ENCODE measurements around the gene NT5C1A. TPM values are rescaled to one million over a fixed set of nuclear protein-coding genes. Genes with fewer than 3 reads are reported as not detected.

The NT5C1A gene
- total RNA-seq, 2 donors from 2014 or later, result 2.3 to 3.1 TPM

GRCh38 chr1:39620659-39621165 is 51.2 kb downstream of the NT5C1A start:
- WGBS, 2 donors, result 86 to 96% methylated on average over 3 of the region's 3 CpGs
- H3K27ac ChIP-seq, result no peak overlapping the region
- H3K9me3 ChIP-seq, result no peaks in the 10 kb centered on the region
- TF ChIP-seq POLR2A (IDR thresholded peaks at IDR 0.05), result no peak
- TF ChIP-seq, protein P1, sequence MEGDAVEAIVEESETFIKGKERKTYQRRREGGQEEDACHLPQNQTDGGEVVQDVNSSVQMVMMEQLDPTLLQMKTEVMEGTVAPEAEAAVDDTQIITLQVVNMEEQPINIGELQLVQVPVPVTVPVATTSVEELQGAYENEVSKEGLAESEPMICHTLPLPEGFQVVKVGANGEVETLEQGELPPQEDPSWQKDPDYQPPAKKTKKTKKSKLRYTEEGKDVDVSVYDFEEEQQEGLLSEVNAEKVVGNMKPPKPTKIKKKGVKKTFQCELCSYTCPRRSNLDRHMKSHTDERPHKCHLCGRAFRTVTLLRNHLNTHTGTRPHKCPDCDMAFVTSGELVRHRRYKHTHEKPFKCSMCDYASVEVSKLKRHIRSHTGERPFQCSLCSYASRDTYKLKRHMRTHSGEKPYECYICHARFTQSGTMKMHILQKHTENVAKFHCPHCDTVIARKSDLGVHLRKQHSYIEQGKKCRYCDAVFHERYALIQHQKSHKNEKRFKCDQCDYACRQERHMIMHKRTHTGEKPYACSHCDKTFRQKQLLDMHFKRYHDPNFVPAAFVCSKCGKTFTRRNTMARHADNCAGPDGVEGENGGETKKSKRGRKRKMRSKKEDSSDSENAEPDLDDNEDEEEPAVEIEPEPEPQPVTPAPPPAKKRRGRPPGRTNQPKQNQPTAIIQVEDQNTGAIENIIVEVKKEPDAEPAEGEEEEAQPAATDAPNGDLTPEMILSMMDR (IDR thresholded peaks at IDR 0.05), result no peak
- DNase-seq (no peak), ATAC-seq (no peak)
- H3K27me3 ChIP-seq, result no peaks in the 10 kb centered on the region
- H3K4me3 ChIP-seq, result no peak overlapping the region
- H3K36me3 ChIP-seq (replicated peaks in 1 of 2; ENCODE audit: insufficient read depth in 1 of 2, low read depth in 2 of 2), result no peaks in the 10 kb centered on the region
- intact Hi-C loops (cut with DNase I), result no loop called here
- peaks cover 19% of the 10 kb centered on the region for H3K4me1 ChIP-seq

DNA sequence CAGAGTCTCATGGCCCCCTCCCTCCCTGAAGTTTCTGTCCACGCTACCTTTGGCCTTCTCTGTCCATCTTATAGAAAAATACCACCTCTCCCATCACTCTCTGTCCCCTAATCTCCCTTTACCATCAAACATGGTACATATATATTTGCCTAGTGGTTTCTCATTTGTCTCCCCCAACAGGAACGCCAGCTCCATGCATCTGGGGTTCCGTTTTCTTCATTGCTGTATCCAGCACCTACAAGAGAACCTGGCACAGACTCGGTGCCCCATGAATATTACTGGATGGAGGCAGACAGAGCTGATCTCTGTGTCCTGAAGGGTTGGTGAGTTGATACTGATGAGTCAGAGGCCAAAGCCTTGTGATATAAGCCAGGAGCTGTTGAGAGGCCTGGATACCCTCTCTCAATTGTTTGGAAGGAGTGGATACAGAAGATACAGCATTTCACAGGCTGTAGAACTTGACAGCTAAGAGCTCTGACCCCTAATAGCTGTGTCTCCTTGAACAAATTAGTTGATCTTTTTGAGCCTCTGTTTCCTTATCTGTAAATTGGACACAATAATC is 54.3 kb downstream of the NT5C1A start:
- intact Hi-C loops (cut with DNase I), result no loop called here
- TF ChIP-seq, protein P1 (IDR thresholded peaks at IDR 0.05), result no peak
- no peak for TF ChIP-seq POLR2A (IDR thresholded peaks at IDR 0.05)
- no peak for ATAC-seq
- no peak for DNase-seq
- no peak overlapping the region for H3K4me3 ChIP-seq
- H3K36me3 ChIP-seq (replicated peaks in 1 of 2; ENCODE audit: insufficient read depth in 1 of 2, low read depth in 2 of 2), result no peaks in the 10 kb centered on the region
- H3K9me3 ChIP-seq, result no peaks in the 10 kb centered on the region
- WGBS, 2 donors, result 74 to 91% methylated on average over 4 of the region's 4 CpGs
- H3K27ac ChIP-seq, result no peak overlapping the region
- H3K4me1 ChIP-seq, result peaks cover under 1% of the 10 kb centered on the region
- no peaks in the 10 kb centered on the region for H3K27me3 ChIP-seq

- WGBS, 2 donors, result 69 to 77% methylated on average over 8 of the region's 8 CpGs
- Histone ChIP-seq H3K4me3 (no peak overlapping the region), H3K9me3 (no peaks in the 10 kb centered on the region), H3K27me3 (no peaks in the 10 kb centered on the region), H3K36me3 (replicated peaks in 1 of 2; ENCODE audit: insufficient read depth in 1 of 2, low read depth in 2 of 2) (no peaks in the 10 kb centered on the region), H3K4me1 (no peaks in the 10 kb centered on the region), H3K27ac (no peak overlapping the region)
- ATAC-seq, result peak; percentile 27
- intact Hi-C loops (cut with DNase I), result no loop called here
- no peak for DNase-seq
- TF ChIP-seq POLR2A (IDR thresholded peaks at IDR 0.05), result no peak
- TF ChIP-seq, protein P1 (IDR thresholded peaks at IDR 0.05), result no peak
Observed at GRCh38 chr1:39615086-39615673, 56.7 kb downstream of the NT5C1A start.

DNA sequence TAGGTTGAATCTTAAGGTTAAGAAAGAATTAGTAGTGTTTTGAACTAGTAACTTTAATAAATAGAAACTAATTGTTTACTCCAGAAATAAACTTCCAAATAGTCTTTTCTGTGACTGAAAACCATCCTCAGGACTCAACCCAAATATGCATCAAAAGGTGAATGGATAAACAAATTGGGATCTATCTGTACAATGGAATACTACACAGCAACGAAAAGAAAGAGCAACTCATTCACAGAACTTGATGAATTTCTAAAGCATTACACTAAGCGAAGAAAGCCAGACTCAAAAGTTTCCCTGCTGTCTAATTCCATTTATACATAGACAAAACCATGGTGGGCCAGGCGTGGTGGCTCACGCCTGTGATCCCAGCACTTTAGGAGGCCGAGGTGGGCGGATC is 57.4 kb downstream of the NT5C1A start:
- Histone ChIP-seq H3K4me3 (no peak overlapping the region), H3K27me3 (no peaks in the 10 kb centered on the region), H3K36me3 (replicated peaks in 1 of 2; ENCODE audit: insufficient read depth in 1 of 2, low read depth in 2 of 2) (no peaks in the 10 kb centered on the region), H3K4me1 (no peaks in the 10 kb centered on the region), H3K27ac (no peak overlapping the region), H3K9me3 (no peaks in the 10 kb centered on the region)
- DNase-seq (no peak), ATAC-seq (no peak)
- intact Hi-C loops (cut with DNase I), result no loop called here
- WGBS, 2 donors, result 85 to 94% methylated on average over 6 of the region's 6 CpGs
- TF ChIP-seq, protein P1 (IDR thresholded peaks at IDR 0.05), result no peak
- TF ChIP-seq POLR2A (IDR thresholded peaks at IDR 0.05), result no peak

GRCh38 chr1:39613250-39613649 is 58.7 kb downstream of the NT5C1A start:
- 88 to 94% methylated on average over 6 of the region's 6 CpGs for WGBS, 2 donors
- intact Hi-C loops (cut with DNase I), result no loop called here

More at GRCh38 chr1:39613250-39613649, 58.7 kb downstream of the NT5C1A start:
- Histone ChIP-seq H3K27ac (no peak overlapping the region), H3K36me3 (replicated peaks in 1 of 2; ENCODE audit: insufficient read depth in 1 of 2, low read depth in 2 of 2) (no peaks in the 10 kb centered on the region), H3K27me3 (no peaks in the 10 kb centered on the region), H3K9me3 (no peaks in the 10 kb centered on the region), H3K4me3 (no peak overlapping the region), H3K4me1 (no peaks in the 10 kb centered on the region)
- DNase-seq (no peak), ATAC-seq (no peak)
- no peak for TF ChIP-seq POLR2A (IDR thresholded peaks at IDR 0.05)
- TF ChIP-seq, protein P1 (IDR thresholded peaks at IDR 0.05), result no peak
